CD4-positive, alpha-beta T cell treated with Interferon alpha-2 for 1 hour (primary cell): ENCODE results near the gene AACS.
"Not testable (repeated sequence)": the region's sequence is repeated elsewhere in the genome, so short reads cannot be mapped to it uniquely, and the experiment has no call there.

Experiments
- DNase-seq, 2 donors: peaks; one replicate each; pipeline ENCODE4 v3.0.0-alpha.2; 2020 to 2022

Gene AACS

DNA sequence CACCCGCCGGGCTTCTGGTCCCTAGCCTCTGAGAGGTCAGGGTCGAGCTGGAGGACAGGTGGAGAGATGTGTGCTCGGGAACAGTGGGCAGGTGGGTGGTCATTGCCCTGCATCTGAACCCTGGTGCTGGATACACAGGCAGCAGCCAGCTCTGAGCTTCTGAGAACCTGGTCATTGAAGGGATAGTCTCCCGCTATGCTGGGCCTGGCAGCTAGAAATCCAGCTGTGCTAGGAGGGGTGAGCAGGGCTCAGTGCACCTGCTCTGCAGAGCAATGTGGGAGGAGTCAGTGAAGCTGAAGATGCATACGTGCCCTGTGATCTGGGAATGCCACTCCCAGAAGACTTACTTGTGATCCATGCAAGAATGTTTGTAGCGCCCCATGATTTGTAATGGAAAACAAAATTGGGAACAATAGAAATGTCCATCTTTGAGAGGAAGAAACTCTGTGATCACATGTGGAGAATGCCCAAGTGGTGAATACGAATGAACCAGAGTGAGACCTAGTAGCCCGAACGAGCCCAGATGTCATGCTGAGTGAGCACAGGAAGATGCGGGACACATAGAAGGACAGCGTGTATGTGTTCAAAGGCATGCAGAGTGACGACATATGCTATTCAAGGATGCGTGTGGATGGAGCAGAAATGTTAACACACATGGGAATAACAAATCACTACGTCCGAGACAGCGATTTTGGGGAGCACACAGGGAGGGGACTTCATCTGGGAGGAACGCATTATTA lies 63.4 kb downstream of the AACS start:
- DNase-seq = no peak

DNA sequence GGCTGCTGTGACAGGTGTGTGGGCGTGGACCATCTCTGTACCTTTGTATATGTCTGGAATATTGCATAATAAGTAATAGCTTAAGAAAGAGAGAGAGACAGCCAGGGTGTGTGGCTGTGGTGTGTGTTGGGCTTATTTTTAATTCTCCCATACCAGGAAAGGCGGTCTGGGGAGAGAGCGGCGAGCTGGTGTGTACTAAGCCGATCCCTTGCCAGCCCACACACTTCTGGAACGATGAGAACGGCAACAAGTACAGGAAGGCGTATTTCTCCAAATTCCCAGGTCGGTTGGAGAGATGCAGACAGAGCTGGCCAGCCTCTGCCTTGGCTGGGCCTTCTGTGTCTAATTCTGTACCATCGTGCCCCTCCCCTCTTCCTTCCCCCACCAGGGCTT lies 63.9 kb downstream of the AACS start:
- no peak for DNase-seq

DNA sequence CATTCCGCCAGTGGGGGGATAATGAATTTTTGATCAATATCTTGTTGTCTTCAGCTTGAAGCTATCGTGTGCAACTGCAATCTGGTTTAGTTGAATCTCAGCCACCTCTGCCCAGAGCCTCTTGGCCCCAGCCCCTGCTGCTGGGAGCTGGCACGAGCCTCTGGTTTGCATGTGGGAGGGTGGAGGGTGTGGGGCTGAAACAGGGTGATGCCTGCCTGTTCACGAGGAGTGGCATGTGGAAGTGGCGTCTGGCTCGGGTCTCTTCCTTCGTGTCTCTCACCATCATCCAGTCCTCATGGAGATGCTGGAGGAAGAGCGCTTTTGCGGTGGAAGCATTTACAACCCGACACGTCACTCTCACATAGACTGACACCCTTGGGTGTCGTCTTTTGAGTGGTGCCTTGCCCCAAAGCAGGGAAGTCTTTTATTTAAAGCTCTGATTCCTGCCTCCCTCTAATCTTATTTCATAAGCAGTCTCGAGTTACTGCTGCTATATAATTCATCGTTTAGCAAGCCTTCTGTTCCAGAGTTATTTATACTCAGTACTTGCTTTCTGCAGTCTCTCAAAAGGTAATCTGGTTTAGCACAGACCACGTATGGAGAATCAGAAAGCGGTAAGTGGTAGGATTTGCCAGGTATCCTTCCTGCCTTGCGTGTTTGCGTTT lies 64.5 kb downstream of the AACS start:
- DNase-seq = no peak

DNA sequence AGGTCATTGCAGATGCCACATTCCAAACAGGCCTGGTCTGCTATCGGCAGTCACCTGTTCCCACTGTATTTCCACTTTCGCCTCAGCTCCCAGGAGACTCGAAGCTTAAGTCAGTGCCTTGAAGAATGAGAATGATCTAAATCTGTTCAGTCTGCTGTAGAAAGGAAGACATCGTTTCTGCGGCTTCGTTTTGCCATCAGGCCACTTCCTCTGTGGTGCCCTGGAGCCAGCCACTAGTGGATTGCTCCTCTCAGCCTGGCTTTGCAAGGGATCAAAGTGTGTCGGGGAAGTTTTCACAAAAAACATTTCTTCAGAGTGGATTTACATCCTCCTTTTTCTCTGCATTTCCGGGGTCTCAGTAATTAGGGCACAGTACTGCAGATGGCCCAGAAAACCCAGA lies 66.7 kb downstream of the AACS start:
- DNase-seq = no peak

DNA sequence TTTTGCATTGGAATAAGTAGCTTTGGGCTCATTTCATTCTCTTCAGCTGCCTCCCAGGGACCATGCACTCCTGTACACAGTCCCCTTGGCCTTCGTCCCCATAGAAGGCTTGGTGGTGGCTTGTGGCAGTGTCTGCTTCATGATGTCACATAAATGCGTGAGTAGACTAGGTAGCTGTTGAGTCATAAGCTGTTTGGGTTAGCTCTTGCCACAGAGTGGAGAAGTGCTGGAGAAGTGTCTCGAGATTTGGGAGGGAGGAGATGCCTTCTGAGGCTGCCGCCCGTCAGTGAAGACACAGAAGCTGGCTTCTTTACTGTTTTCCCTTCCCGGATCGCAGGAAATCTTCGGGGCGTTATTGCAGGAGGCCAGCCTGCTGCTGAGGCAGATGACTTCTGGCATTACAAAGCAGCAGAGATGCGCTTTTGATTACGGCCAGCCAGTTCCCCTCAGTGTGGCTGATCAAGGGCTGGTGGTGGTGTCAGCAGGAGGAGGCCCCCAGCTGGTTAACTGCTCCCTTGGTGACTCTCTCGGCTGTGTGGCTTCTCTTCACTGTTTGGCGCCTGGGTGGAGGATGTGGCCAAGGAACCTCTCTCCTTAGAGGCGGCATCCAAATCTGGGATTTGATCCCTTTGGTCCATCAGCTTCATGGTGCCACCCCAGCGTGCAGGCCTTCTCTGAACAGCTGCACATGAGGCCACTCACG lies 67.6 kb downstream of the AACS start:
- DNase-seq = no peak

DNA sequence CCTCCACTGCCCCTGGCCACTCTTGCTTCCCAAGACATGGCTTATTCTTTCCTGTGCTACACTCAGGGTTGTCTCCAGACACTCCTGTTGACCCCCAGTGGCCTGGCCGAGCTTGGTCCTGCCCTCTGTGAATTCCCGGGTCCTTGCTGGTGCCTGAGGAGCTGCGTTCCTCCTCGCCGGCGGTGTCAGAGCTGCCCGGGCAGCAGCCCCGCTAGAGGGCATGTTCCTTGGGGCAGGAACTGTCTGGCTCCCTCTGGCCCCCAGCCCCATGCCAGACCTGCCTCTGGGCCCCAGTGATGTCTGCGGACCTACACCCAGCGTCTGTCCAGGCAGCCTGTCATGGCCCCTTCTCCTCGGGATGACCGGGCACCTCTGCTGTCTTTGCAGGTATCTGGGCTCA lies 68.4 kb downstream of the AACS start:
- no peak for DNase-seq

DNA sequence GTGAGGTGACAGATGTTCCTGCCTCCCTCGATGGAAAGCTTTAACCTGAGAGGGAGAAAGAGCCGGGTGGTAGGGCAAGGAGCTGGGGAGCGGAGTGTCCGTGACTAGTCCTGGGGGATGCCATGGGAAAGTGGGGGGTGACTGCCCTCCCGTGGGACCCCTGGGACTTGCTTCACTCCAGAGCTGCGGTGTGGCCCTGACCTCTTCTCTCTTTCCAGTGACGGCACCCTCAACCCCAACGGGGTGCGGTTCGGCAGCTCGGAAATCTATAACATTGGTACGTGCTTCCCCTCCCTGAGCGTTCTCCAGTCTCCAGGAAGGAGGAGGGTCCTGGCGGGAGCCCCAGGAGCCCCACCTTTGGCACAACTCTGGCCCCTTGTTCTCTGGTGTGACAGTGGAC lies 69.3 kb downstream of the AACS start:
- DNase-seq = no peak

DNA sequence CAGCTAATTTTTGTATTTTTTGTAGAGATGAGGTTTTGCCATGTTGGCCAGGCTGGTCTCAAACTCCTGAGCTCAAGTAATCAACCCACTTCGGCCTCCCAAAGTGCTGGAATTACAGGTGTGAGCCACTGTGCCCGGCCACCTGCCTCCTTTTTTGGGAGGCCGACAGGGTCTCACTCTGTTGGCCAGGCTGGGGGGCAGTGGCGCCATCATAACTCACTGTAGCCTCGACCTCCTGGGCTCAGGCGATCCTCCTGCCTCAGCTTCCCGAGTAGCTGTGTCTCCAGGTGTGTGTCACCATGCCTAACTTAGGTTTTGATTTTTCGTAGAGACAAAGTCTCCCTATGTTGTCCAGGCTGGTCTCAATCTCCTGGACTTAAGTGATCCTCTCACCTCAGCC lies 70.7 kb downstream of the AACS start:
- DNase-seq = no peak

DNA sequence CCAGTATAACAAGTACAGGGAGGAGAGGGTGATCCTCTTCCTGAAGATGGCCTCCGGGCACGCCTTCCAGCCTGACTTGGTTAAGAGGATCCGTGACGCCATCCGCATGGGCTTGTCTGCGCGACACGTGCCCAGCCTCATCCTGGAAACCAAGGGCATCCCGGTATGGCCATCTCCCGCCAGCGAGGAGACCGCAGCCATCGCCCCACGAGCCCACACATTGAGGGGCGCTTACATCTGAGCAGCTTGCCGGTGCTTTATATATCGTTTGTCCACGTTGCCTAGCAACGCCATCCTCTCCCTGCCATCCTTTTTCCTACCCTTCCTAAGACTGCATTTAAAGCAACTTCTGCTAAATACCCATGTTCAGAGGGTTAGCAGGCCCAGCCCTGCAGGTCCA lies 71.5 kb downstream of the AACS start:
- DNase-seq = no peak

DNA sequence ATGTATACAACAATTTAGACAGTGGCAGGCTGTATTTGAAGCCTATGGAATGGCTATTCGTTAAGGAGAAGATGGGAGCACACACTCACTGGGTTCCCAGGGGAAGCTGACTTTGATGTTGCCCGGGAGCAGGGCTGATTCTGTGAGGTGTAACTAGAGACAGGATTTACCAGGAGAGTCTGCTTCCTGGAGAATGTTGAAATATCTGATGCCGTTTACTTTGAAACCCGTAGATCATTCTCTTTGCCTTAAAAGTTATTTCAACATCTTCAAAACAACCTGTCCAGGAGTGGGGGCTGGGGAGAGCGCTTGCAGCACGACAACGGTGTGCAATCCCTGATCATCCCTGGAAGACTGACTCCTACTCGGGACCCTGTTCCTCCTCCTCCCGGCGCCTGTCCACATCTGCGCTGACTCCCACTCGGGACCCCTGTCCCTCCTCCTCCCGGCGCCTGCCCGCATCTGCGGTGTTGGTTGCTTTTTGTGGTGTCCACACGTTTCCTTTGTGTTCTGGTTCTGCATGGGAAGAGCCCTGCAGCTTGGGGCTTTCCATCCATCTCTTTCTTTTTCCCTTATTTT lies 72.6 kb downstream of the AACS start:
- no peak for DNase-seq

DNA sequence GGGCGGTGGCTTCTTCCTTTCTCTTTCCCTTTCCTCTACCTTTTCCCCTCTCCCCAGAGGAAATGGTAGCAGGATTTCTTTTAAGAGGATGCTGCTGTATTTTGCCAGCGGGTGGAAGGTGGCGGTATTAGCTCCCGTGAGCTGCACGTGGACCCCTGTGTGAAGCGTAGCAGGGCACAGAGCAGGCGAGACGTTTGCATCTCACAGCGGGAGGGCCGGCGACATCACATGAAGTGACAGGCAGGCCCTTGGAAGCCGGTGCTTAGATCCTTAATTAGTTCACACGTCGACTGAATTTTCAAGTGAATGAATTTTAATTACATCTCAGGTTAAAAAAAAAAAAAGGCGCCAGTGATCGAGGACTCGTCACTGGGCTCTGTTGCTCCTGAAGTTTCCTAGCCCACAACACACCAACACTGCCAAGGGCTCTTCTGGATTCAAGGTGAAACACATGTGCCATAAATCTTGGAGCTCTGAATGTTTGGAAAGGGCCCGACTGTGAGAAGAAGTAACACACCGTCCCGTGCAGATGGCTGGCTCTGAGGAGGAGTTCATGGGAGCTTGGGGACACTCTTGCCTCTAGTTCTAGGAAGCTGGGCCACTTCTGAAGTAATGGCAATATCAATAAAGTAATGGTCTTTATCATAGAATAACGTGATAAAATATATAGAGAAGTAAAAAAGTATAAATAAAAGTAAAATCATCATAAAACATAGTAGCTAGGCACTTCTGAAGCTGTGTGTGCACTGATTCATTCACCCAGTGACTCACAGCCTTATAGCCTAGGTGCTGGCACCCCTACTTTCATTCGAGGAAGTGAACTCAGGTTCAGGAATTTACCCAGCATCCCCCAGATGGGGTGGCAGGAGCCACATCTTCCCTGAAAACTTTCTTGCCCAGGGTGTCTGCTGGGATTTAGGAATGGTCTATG lies 75.3 kb downstream of the AACS start:
- no peak for DNase-seq

DNA sequence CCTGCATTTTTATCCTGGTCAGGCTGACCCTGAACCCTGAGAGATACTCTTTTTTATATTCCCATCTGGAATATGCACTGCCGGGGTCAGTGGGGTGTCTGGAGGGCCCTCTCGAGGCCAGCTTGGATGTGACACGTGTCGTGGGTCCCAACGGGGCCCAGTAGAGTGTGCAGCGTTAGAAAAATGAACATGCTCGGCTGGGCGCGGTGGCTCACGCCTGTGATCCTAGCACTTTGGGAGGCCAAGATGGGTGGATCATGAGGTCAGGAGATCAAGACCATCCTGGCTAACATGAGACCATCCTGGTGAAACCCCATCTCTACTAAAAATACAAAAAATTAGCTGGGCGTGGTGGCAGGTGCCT lies 76.0 kb downstream of the AACS start:
- not testable (repeated sequence) for DNase-seq

DNA sequence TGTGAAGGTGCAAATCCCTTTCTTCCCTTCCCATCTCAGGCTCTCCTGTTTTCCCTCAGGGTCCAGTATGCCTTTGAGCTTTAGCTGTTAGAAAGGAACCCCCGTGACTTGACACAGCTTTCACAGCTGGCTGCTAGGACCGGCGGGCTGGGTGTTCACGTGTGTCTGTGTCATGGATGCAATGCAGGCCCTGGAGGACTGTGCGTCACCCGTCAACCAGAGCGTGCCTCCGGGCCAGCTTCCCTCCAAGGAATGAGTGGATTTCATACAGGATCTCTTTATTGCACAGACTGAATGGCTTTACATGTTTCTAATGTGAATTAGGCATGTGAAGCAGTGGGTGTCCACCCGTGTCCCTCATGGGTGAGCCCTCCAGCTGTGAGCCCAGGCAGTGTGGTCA lies 77.4 kb downstream of the AACS start:
- DNase-seq = no peak

DNA sequence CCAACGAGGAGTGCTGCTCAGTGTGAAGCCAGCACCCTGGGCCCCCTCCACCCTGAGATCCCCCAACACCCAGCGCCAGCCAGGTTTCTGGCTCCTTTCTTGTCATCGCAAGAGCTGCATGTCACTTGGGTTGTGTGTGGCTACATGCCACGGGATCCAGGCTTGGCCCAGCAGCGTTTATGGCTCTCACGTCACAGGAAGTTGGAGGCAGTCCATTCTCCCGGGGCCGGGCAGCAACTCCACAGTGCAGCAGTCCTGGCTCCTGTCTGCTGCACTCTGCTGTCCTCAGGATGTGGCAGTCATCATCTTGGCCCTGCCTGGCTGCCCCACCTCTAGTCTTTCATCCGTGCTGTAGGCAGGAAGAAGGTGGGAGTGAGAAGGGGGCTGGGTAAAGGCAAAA lies 78.3 kb downstream of the AACS start:
- DNase-seq = no peak

DNA sequence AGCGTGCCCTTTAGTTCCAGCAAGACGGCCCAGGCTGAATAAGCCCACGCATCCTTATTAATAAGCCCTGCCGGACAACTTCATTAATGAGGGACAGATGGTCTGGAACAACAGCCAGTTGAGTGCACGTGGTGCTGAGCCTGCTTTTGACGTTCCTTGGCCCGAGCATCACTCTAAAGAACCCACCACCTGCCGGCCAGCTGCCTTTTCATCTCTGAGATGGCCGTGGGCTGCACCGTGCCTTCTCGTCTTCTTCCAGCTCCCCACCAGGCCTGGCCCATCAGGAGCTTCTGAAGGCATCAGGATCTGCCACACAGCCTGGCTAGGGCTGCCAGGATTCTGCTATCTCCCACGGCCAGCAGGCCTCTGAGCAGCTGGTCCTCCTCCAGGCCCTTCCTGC lies 80.0 kb downstream of the AACS start:
- DNase-seq = no peak

DNA sequence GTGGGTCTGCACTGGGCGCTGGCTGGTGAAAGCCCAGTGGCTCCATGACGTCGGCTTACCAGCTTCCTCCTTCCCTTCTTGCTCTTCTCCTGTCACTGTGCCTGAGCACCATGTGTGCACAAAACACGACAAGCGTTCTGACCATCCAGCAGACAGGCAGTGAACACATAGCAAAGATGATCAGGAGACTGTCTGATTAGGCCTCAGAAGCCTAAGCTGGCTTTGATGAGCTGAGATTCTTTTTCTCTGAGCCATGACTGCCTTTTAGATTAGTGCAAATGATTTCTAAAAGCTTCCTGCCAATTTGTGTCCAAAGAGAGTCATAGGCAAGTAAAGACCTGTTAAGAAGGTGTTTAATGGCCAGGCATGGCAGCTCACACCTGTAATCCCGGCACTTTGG lies 83.1 kb downstream of the AACS start:
- no peak for DNase-seq

DNA sequence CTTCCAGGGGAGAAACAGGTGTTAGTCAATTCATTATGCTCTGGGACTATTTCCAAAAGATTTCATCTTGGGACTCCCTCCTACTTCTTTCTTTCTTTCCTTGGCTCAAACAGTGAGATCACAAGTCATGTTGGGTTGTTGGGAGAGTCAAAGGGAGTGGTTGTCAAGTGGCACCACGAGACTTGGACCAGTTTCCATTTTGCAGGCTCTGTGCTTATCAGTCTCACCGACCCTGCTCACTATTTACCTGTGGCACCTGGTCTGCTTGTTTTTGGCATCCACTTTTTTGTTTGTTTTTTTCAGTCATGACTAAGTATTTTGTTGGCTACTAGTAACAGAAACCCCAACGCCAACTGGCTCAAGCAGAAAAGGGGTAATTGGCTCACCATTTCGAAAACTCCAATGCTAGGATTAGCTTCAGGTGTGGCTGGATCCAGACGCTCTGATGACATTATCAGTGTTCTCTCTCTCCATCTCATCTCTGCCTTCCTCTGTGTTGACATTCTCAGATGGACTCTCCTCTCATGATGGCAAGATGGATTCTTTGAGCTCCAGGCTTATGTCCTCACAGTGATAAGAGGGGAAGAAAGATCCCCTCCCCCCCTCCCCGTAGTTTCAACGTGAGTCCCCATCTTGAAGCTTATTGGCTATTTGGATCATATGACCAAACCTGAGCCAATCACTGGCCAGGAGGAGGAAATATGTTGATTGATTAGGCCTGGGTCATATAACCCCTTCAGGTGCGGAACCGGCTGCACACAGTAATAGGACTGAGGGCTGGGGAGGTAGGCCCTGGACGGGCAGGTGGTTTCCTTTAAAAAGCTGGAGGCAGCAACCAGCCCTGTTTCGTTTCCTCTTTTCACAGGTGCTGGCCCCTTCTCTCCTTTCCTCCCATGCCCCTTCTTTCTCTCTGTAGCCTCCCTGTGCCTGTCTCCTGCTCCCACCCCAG lies 84.2 kb downstream of the AACS start:
- peak in 1 of 2 donors; percentile 15 for DNase-seq

DNA sequence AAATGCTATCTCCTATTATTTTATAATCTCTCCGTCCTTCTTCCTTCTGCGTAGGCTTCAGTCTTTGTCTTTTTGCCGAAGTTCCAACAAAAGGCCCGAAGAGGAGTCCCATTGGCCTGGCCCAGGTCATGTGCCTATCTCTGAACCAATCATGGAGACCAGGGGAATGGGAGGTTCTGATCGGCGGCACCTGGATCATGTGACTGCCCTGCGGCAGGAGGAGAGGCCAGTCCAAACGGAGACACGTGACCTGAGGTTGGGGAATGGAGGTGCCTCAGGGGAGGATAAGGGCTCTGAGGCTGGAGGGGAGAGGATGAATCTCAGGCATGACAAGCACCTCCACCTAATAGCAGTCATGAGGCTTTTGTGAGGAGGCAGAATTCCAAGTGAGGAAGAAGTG lies 86.0 kb downstream of the AACS start:
- no peak for DNase-seq

DNA sequence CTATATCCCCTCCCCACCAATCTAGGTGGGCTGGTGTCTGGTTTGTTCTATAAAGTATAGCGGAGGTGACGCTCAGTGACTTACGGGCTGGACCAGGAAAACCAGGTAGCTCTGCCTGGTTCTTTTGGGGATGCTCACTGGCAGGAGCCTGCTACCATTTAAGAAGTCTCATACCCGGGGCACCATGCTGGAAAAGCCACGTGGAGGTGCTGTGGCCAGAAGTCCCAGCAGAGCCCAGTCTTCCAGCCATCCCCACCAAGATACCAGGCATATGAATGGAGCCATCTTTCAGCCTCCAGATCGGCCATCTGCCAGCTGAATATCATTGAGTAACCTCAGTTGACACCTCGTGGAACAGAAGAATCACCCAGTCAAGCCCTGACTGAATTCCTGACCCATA lies 87.2 kb downstream of the AACS start:
- DNase-seq = no peak

DNA sequence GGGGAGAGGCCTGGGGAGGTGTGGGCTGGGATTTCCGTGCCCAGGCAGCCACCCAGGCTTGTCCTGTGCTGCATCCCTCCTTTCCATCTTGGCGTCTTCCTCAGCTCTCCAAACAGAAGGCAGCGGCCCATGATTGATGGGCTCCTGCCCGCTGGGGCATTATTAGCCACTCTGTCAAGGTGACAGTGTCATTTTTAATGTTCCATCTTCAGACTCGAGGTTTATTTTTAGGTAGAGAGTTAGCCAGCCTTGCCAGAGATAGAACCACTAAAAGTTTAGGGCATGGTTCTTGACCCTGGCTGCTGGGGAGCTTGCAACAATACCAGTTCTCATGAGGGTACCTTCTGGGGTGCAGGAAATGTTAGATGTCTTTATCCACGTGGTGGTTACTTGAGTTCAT lies 90.1 kb downstream of the AACS start:
- no peak for DNase-seq

DNA sequence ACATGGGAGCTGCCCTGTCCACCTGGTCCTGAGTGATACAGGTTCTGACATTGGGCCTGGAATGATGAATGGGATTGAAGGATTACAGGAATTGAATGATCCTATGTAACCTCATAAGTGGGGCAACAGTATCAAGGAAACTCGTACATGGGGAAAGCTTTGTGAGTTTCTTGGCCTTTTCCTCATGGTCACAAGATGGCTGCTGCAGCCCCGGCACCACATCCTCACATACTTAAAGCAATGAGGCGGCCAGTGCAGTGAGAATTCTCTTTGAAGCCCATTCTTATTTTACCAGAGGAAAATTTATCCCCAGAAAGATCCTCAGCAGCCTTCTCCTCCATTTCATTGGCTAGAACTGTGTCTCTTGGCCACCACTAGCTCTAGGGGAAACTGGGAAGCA lies 91.9 kb downstream of the AACS start:
- DNase-seq = no peak

DNA sequence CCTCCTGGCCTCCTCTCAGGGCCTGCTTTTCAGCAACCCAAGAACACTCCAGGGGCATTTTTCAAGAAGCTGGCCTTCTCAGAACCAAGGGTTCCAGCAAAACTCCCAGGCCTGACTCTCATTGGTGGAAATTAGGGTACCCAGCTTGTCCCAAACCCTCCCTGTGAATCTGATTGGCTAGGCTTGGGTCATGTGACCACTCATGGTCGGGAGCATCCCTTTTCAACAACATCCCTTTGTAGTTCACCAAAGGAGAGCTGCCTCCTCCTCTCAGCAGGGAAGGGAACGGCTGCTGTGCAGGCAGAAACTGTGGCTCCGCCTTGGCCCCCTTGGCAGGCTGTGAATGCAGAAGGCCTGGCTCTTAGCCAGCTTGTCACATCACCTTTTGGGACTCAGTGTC lies 94.5 kb downstream of the AACS start:
- no peak for DNase-seq
